CD14-positive monocyte (primary cell): Measurements from ENCODE around the gene PARP9. TPM values are rescaled to one million over a fixed set of nuclear protein-coding genes. Genes with fewer than 3 reads are reported as not detected.

Experiments
- DNase-seq, 3 donors: peaks; one replicate each; pipeline ENCODE4 v3.0.0-alpha.2; 2011 to 2022
- H2AFZ ChIP-seq: 2 replicates; pipeline ENCODE4 v1.6.0; 2012; ENCODE audit warnings: mild to moderate bottlenecking, low read depth, low read length, inconsistent platforms; ENCODE audit not compliant: insufficient read depth, poor library complexity, severe bottlenecking
- H3K27ac ChIP-seq, 2 donors: 1 replicate in 1 of 2; 2 replicates in 1 of 2; pipeline ENCODE4 v1.5.1; 2012 to 2013; ENCODE audit warnings: low read length in 2 of 2, control low read depth in 1 of 2, inconsistent platforms in 1 of 2, low read depth in 1 of 2, mild to moderate bottlenecking in 1 of 2
- H3K27me3 ChIP-seq, 2 donors: one replicate each; pipeline versions ENCODE4 v1.6.0 to v1.6.1; 2011 to 2013; ENCODE audit warnings: low read length in 2 of 2; ENCODE audit not compliant: control insufficient read depth in 2 of 2, insufficient read depth in 2 of 2
- H3K36me3 ChIP-seq, 2 donors: replicated peaks in 1 of 2; 1 replicate in 1 of 2; 2 replicates in 1 of 2; pipeline versions ENCODE4 v1.5.1 to v1.6.1; 2012 to 2013; ENCODE audit warnings: low read length in 2 of 2, control low read depth in 1 of 2, inconsistent platforms in 1 of 2, mild to moderate bottlenecking in 1 of 2; ENCODE audit not compliant: insufficient read depth in 2 of 2, control insufficient read depth in 1 of 2
- H3K4me1 ChIP-seq, 2 donors: 1 replicate in 1 of 2; 2 replicates in 1 of 2; pipeline versions ENCODE4 v1.5.1 to v1.6.1; 2012 to 2013; ENCODE audit warnings: low read length in 2 of 2, control low read depth in 1 of 2, inconsistent platforms in 1 of 2, mild to moderate bottlenecking in 1 of 2, moderate library complexity in 1 of 2; ENCODE audit not compliant: insufficient read depth in 2 of 2, control insufficient read depth in 1 of 2
- H3K4me2 ChIP-seq: replicated peaks from 2 replicates; pipeline ENCODE3; 2012; ENCODE audit warnings: low read length, moderate library complexity, mild to moderate bottlenecking; ENCODE audit not compliant: poor library complexity, severe bottlenecking; ENCODE audit errors: extremely low read depth
- H3K4me3 ChIP-seq, 3 experiments: fragments of 200-600 bp in 1 of 3; sonication (generic) in 1 of 3; replicated peaks in 1 of 3; 1 replicate in 2 of 3; 2 replicates in 1 of 3; pipeline ENCODE4 v1.5.1; 2011 to 2013; ENCODE audit warnings: low read length in 3 of 3, mild to moderate bottlenecking in 3 of 3, control low read depth in 2 of 3, low read depth in 2 of 3, inconsistent platforms in 1 of 3, moderate library complexity in 1 of 3
- H3K79me2 ChIP-seq: 2 replicates; pipeline ENCODE4 v1.6.0; 2012; ENCODE audit warnings: mild to moderate bottlenecking, control low read depth, inconsistent platforms, low read length, moderate library complexity; ENCODE audit not compliant: insufficient read depth
- H3K9ac ChIP-seq: 2 replicates; pipeline ENCODE4 v1.6.0; 2017; ENCODE audit warnings: low read length, mild to moderate bottlenecking; ENCODE audit not compliant: insufficient read depth, poor library complexity, severe bottlenecking
- H3K9me3 ChIP-seq, 2 donors: replicated peaks in 1 of 2; 1 replicate in 1 of 2; 2 replicates in 1 of 2; pipeline versions ENCODE4 v1.5.1 to v1.6.1; 2012 to 2013; ENCODE audit warnings: low read length in 2 of 2, control low read depth in 1 of 2; ENCODE audit not compliant: control insufficient read depth in 1 of 2, insufficient read depth in 1 of 2
- H4K20me1 ChIP-seq: 2 replicates; pipeline ENCODE4 v1.6.0; 2012; ENCODE audit warnings: mild to moderate bottlenecking, low read length, control low read depth, moderate library complexity; ENCODE audit not compliant: insufficient read depth
- H3K27ac Mint-ChIP-seq, 7 donors: one replicate each; pipeline ENCODE4 v1.8.0; 2020; ENCODE audit warnings: mild to moderate bottlenecking in 7 of 7, mixed read lengths in 7 of 7, moderate library complexity in 6 of 7, inconsistent platforms in 2 of 7
- H3K27me3 Mint-ChIP-seq, 3 donors: one replicate each; pipeline ENCODE4 v1.8.0; 2021 to 2022; ENCODE audit warnings: low read depth in 3 of 3, mild to moderate bottlenecking in 3 of 3, mixed read lengths in 3 of 3, moderate library complexity in 3 of 3, inconsistent platforms in 1 of 3
- H3K36me3 Mint-ChIP-seq, 2 donors: one replicate each; pipeline ENCODE4 v1.8.0; 2020; ENCODE audit warnings: mixed read lengths in 2 of 2, inconsistent platforms in 1 of 2, mild to moderate bottlenecking in 1 of 2
- H3K4me1 Mint-ChIP-seq: one replicate; pipeline ENCODE4 v1.8.0; 2020; ENCODE audit warnings: mild to moderate bottlenecking, mixed read lengths
- H3K4me3 Mint-ChIP-seq, 2 donors: one replicate each; pipeline ENCODE4 v1.8.0; 2020; ENCODE audit warnings: mild to moderate bottlenecking in 2 of 2, mixed read lengths in 2 of 2, moderate library complexity in 1 of 2
- H3K9me3 Mint-ChIP-seq, 7 donors: one replicate each; pipeline ENCODE4 v1.8.0; 2020 to 2022; ENCODE audit warnings: mixed read lengths in 7 of 7, mild to moderate bottlenecking in 6 of 7, moderate library complexity in 6 of 7, inconsistent platforms in 2 of 7
- WGBS: methylation state at CpG from one replicate; pipeline ENCODE4 v1.1.5; 2013; ENCODE audit warnings: missing lambda C conversion rate; ENCODE audit not compliant: insufficient coverage; 5-methylcytosine and 5-hydroxymethylcytosine counted together
- intact Hi-C, 2 donors: fragments of 100-400 bp; cut with micrococcal nuclease; formaldehyde crosslinking; loops; one replicate each; pipeline versions ENCODE4 v1.15.0 to v1.15.1; 2023
- polyA plus RNA-seq, 3 donors: library from polyadenylated mRNA; depleted of rRNA in 1 of 3; unstranded in 2 of 3; stranded (reverse) in 1 of 3; fragments of 300-500 nt in 2 of 3; fragments of >200 nt in 1 of 3; fragmentation: Illumina TruSeq in 2 of 3; gene quantifications; 1 replicate in 2 of 3; 2 replicates in 1 of 3; pipeline ENCODE4 v1.2.3, GENCODE V29; 2012 to 2021
- TF ChIP-seq, protein P1 (sequence below): fragments of 200-600 bp; IDR thresholded peaks from one replicate; pipeline ENCODE4 v1.8.0; 2022; ENCODE audit warnings: antibody characterized with exemption, mild to moderate bottlenecking

Gene PARP9
- polyA plus RNA-seq, 3 donors, result 31.4 to 43.3 (median 34.4) TPM

DNA sequence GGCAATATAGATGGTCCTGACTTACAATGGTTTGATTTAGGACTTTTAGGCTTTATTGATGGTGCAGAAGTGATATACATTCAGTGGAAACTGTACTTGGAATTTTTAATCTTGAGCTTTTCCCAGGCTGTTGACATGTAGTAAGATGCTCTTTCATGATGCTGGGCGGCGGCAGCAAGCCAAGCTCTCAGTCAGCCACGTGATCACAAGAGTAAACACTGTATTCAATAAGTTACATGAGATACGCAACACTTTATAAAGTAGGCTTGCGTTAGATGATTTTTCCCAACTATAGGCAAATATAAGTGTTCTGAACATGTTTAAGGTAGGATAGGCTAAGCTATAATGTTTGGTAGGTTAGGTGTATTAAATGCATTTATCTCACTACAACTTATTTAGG, 17.9 kb downstream of the PARP9 start:
- Mint-ChIP-seq H3K4me1 (no peaks in the 10 kb centered on the region), H3K9me3 (peaks cover 0 to 5% (median 0%) of the 10 kb centered on the region in 7 donors), H3K4me3 (no peak overlapping the region), H3K27me3 (no peaks in the 10 kb centered on the region), H3K27ac (no peak overlapping the region), H3K36me3 (peaks cover 83 to 93% of the 10 kb centered on the region in 2 donors)
- Histone ChIP-seq H3K9ac (no peak overlapping the region), H3K27me3 (no peaks in the 10 kb centered on the region), H4K20me1 (peaks cover 17% of the 10 kb centered on the region), H3K4me1 (no peaks in the 10 kb centered on the region), H3K4me3 (no peak overlapping the region), H3K27ac (no peak overlapping the region), H3K9me3 (no peaks in the 10 kb centered on the region), H3K79me2 (no peaks in the 10 kb centered on the region), H3K4me2 (no peak overlapping the region), H2AFZ (no peak overlapping the region), H3K36me3 (peaks cover 81 to 95% of the 10 kb centered on the region in 2 donors)
- WGBS, result no CpG with 5 or more reads among the region's 5 CpGs
- intact Hi-C loops, result no loop called here
- TF ChIP-seq, protein P1, sequence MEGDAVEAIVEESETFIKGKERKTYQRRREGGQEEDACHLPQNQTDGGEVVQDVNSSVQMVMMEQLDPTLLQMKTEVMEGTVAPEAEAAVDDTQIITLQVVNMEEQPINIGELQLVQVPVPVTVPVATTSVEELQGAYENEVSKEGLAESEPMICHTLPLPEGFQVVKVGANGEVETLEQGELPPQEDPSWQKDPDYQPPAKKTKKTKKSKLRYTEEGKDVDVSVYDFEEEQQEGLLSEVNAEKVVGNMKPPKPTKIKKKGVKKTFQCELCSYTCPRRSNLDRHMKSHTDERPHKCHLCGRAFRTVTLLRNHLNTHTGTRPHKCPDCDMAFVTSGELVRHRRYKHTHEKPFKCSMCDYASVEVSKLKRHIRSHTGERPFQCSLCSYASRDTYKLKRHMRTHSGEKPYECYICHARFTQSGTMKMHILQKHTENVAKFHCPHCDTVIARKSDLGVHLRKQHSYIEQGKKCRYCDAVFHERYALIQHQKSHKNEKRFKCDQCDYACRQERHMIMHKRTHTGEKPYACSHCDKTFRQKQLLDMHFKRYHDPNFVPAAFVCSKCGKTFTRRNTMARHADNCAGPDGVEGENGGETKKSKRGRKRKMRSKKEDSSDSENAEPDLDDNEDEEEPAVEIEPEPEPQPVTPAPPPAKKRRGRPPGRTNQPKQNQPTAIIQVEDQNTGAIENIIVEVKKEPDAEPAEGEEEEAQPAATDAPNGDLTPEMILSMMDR, result no peak
- DNase-seq, result no peak

DNA sequence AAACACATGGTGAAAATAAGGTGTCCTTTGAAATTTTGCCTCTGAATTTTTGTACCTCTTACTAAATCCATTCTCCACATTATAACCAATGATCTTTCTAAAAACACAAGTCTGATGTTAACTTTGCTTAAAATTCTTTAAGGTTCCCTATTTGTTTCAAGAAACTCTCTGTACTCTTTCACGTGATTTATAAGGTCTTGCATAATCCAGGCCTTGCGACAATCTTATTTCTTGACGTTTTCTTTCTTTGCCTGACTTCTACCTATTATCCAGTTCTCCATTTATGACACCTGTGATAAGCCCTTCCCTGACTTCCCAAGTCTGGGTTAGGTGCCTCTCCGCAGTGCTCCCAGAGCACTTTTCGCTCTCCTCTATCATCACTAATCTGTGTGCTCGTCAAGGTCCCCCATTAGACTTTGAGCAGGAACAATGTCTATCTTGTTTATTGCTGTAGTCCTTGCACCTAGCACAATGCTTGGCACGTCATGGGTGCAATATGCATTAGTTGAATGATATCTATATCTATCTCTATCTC, 25.1 kb downstream of the PARP9 start:
- Histone ChIP-seq H3K9me3 (no peaks in the 10 kb centered on the region), H4K20me1 (peaks cover 19% of the 10 kb centered on the region), H3K9ac (no peak overlapping the region), H2AFZ (no peak overlapping the region), H3K27ac (peak overlapping the region in 1 of 2 donors; percentile 69), H3K4me2 (no peak overlapping the region), H3K36me3 (peaks cover 57 to 89% of the 10 kb centered on the region in 2 donors), H3K4me1 (peaks cover 10 to 27% of the 10 kb centered on the region in 2 donors), H3K79me2 (no peaks in the 10 kb centered on the region), H3K4me3 (no peak overlapping the region), H3K27me3 (no peaks in the 10 kb centered on the region)
- intact Hi-C loops, result no loop called here
- H3K36me3 Mint-ChIP-seq, result peaks cover 71 to 86% of the 10 kb centered on the region in 2 donors
- H3K9me3 Mint-ChIP-seq, result peaks cover 0 to 4% (median 0%) of the 10 kb centered on the region in 7 donors
- peak overlapping the region in 1 of 2 donors; percentile 52 for H3K4me3 Mint-ChIP-seq
- TF ChIP-seq, protein P1, result no peak
- peaks cover 0 to 1% (median 0%) of the 10 kb centered on the region in 3 donors for H3K27me3 Mint-ChIP-seq
- peaks cover 22% of the 10 kb centered on the region for H3K4me1 Mint-ChIP-seq
- peak; percentile 38 to 71 (median 60) for DNase-seq
- H3K27ac Mint-ChIP-seq, result peak overlapping the region; percentile 54 to 91 (median 88)
- WGBS, result 36% methylated on average over 5 of the region's 7 CpGs
